AG20443 (cell line): ENCODE data around the gene CDH13.

Source experiments
- DNase-seq: peaks from one replicate; pipeline ENCODE4 v3.0.0; 2012; ENCODE audit warnings: low spot score, mixed read lengths

CDH13 gene

DNA sequence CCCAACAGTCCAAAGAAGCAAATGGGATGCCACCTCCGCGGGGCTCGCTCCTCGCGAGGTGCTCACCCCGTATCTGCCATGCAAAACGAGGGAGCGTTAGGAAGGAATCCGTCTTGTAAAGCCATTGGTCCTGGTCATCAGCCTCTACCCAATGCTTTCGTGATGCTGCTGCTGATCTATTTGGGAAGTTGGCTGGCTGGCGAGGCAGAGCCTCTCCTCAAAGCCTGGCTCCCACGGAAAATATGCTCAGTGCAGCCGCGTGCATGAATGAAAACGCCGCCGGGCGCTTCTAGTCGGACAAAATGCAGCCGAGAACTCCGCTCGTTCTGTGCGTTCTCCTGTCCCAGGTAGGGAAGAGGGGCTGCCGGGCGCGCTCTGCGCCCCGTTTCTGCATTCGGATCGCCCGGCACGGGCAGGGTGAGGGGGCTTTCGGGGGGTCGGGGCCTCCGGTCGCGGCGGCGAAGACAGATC, at the start of gene CDH13:
CDH13 (plus strand) TSS at position 179 of the 471 bp plus-strand sequence.
- DNase-seq: peak; percentile 77

DNA sequence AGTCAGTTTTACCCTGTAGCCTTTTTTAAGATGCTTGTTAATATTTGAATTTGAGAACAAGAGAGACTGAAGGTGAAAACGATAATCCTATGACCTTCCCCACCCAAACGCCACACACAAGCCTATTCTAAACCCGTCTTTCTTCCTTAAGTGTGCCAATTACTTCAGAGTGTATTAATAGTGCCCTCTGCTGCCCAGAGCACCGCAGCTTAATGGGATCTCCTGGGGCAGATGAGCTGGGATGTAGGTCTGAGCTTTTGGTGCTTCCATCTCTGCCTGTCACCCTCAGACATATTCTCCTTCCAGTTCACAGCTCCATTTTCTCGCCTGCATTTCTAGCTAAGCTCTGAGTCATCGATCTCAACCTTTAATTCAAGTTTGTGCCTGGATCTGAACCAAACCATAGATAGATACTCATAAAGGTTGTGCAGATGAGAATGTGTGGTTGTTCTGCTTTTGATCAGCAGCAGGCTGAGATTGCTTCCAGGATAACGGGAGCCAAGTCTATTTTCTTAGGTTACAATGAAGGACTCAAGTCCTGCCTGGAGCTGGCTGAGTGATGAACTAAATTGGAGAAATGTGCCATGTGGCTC, 46.4 kb upstream of the CDH13 start:
- DNase-seq: peak; percentile 39

DNA sequence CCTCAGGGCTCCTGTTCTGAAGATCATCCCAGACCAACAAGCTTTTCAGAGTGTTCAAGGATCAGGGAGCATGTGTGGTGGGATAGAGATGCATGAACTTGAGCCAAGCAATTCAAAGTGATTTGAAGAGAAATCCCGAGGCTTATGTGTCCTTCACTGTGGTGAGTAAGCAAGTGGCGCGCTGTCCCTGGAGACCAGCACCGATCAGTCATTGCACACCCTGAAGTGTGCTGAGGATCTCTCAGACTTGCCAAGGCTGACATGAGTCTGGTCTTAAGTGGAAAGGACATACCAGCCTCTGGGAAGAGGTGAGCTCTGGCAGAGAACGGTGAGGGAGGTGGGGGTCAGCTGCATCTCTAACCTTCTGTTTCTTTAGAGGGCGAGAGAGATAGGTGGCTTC, 43.8 kb upstream of the CDH13 start:
- DNase-seq: no peak

DNA sequence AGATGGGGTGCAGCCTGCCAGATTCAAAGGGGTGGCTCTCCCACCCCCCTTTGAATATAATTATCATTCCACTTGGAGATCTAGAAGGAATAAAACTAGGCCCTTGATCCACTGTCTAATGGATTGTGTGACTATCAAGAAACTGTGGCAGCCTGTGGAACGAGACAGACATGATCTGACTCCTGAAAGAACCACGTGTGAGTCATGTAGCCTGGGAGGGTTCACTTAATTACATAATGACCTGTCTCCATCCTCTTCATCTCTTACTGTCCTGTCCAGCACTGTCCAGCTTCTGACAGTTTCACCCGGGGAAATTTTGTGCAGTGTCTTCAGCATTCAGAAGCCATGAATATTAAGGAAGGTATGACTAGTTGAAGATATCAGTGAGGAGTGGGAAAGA, 43.3 kb upstream of the CDH13 start:
- DNase-seq: peak; percentile 20

DNA sequence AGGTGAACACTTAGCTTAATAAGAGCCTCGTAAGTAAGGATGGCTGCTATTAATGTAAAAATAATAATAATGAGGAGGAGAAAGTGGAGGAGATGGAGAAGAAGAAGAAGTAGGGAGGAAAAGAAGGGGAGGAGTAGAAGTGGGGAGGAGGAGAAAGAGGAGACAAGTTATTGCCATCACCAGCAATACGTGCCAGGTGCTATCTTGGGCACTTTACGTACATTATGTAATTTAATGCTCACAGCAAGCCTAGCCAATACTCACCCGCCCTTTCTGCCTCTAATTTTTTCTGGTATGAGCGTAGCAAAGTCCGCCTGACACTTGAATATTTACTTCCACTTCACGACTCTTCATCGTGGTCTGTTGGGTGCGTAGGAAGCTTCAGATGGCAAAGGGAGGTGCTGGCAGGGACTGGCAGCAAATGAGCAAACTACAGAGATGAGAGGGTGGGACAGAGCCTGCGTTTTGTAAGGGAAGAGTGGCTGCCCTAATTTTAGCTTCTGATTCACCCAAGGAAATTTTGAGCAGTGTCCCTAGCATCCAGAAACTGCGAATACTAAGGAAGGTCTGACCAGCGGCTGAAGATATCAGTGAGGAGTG, 42.1 kb upstream of the CDH13 start:
- DNase-seq: no peak

DNA sequence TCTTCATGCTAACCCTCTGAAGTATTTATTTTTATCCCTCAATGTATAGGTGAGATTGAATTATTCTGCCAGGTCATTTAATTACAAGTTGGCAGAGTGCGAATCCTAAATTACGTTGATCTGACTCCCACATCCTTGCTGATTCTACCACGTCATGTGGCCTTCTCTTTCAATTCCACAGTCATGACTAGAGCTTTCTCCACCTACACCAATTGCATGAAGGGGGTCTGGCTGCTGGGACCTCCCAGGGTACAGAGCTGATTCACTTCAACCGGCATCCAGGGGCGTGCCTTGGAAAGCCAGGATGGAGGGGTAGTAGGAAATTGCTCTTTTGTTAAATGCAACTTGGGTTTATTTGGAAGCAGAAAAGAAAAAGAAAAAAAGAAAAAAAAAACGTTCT, 41.1 kb upstream of the CDH13 start:
- peak; percentile 55 for DNase-seq

DNA sequence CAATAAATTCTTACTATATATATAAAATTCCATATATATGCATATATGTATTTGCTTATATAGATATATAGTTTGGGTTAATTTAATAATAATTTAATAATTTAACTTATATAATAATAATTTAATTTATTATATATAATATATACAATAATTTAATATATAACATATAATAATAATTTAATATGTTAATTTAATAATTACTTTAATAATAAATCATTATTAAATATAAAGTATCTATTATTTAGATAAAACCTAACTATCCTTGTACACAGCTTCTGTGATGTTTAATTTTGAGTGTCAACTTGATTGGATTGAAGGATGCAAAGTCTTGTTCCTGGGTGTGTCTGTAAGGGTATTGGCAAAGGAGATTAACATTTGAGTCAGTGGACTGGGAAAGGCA, 40.6 kb upstream of the CDH13 start:
- DNase-seq: no peak

DNA sequence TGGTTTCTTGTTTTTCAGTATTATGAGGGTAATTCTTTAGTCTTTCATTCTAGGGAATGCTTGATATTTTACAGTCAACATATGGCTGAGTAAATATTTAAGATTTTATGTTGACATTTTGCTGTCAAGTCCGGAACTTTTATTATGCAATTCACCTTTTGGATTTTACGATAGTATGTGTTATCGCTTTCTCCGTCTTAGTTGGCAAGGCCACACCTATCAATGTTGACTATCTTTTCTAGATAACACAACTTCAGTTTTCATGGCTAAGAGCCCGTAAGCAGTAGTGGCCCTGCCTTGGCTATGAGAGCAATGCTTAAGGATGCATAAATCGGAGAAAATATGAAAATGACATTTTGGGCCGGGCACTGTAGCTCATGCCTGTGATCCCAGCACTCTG, 39.5 kb upstream of the CDH13 start:
- no peak for DNase-seq

DNA sequence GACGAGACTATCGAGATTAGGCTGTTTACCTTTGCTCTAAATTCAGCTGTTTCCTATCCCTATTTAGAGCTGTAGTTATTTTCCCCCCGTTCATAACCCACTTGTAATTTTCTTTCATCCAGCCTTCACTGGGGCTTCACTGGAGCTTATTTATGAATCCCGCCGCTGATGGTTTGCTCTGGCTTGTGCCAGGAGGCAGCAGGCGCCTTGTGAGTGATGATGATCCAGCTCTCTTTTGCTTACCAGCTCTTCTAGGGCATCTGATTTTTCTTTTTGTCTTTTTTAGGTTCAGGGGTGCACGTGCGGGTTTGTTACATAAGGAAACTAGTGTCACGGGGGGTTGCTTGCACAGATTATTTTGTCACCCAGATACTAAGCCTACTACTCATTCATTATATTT, 37.4 kb upstream of the CDH13 start:
- DNase-seq: no peak

DNA sequence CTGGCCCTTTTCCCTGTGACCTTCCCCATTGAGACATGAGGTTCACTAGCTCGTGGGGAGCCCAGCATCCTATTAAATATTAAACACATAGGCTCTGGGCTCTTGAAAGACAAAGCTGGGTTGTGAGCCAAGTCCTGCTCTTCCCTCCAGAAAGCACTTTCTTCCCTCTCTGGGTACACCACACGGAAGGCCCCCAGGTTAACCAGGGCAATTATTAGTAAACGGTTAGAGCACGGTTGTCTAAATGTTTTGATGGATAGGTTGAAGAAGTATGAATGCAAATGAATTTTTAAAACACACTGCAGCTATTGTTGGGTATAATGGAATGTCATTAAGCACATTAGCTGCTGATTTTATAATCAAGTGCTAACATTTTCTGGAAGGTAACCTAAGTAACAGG, 32.7 kb upstream of the CDH13 start:
- no peak for DNase-seq

DNA sequence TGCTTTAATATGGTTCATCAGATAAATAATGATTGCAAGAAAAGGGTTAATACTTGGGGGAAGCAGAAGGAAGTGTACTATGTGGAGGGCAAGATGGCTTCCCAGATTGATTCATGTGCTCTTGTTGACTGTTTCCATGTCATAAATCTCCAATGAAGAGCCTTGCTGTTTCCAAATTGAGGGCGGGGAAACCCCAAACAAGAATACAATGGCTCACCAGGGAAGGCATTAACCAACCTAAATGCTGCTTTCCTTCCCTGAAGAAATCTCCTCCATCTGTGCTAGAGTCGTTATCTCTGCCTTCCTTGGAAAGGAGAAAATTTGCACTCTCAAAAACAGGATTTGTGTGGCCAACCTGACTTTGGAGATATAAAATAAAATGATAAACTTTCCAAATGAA, 28.0 kb upstream of the CDH13 start:
- no peak for DNase-seq

DNA sequence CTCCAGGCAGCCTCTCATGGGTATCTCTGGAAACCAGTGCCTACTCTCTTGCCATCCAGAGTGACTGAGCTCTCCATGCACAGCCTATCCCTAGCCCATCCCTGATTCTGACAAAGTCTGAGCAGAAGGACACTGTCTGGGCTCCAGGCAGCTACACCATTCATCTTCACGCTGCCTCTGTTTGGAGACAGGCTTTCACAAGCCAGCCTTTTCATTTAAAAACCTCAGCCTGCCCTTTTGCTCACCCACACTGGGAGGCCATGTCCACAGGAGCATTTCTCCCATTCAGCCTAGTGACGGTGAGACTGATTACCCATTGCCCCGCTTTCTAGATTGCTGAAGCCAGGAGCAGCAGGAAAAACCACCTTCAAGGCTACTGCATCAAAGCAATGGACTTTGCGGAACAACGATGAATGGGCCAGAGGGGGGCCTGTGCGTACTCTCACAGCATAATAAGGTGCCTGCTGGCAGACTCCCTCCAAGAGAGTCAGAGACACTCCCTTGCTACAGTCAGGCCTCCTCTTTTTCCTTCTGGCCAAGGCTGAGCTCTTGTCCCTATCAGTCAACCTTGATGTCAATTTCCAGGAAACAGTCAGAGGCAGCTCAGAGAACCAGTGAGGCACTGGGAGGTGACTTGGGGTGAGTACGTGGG, 24.7 kb upstream of the CDH13 start:
- DNase-seq: no peak

DNA sequence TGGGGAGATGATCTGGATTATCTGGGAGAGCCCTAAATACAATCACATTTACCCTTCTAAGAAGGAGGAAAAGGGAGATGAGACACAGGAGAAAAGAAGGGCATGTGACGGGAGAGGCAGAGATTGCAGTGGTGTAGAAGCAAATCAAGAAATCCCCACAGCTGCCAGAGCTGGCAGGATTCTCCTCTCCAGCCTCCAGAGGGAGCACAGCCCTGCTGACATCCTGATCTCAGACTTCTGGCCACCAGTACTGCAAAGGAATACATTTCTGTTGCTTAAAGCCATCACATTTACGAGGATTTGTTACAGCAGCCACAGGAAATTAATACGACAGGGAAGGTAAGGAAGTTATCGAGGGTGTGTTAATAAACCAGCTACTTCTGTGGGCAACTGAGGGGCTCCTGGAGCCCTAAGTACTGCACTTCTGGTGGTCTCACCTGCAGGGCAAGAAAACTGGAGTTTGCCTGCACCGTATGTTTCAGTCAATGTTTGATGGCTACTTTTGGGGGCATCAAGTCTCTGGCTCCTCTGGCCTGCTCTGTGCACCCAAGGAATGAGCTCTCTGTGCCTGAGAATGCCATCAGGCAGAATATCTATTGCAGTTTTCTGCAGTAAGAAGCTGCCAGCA, 22.9 kb upstream of the CDH13 start:
- DNase-seq: peak; percentile 77

DNA sequence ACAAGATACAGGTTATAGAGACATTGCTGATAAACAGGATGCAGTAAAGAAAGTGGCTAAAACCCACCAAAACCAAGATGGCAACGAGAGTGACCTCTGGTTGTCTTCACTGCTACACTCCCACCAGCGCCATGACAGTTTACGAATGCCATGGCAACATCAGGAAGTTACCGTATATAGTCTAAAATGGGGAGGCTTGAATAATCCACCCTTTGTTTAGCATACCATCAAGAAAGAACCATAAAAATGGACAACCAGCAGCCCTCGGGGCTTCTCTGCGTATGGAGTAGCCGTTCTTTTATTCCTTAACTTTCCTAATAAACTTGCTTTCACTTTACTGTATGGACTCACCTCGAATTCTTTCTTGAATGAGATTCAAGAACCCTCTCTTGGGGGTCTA, 21.7 kb upstream of the CDH13 start:
- DNase-seq: no peak

DNA sequence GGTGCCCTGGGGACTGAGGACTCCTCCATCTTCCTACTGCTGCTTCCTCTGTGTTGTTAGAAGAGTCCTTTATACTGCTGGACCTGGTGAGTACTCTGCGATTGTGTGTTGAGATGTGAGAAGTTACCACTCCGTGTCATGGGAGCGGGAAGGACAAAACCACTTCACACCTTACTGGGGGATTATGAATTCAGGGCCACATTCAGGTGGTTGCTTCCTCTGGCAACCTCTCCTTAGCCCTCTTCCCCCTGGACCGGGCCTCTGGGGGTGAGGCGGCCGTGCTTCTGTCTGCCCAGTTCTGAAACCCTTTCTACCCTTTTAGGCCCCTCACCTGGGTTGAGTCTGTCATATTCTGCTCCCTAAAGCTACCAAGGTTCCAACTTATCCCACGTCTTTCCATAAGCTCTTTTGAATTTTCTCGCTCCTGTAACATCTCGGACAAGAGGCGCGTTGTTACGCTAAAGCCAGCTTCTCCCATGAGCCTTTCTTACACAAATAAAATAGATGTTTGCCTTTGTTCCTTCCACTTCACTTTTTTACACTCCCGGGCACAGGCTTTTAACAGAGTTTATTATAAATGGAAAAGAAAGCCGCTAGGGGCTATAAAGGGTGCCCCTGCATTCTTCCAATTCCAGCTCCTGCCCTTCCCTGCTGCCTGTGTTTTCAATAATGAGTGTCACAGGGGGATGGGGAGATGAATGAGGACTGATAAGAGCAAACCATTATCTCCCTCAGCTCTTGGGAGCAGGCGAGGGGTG, 20.7 kb upstream of the CDH13 start:
- no peak for DNase-seq

DNA sequence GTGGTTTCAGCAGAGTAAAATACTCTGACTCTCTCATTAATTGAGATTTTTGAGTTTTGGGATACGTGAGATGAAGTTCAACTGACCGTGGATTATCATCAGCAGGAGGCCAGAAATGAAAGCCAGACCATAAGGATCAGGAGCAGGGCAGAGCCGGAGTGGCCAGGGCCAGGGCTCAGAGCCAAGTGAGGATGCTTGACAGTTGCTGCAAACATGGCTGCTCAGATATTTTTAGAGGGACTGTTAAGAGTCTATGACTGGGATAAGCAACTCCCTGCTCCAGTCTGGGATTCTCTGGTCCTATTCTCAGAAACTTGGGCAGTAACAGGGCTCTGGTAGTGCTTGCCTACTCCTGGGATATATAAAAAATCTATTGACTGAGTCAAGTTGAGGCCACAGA, 17.6 kb upstream of the CDH13 start:
- peak; percentile 21 for DNase-seq

DNA sequence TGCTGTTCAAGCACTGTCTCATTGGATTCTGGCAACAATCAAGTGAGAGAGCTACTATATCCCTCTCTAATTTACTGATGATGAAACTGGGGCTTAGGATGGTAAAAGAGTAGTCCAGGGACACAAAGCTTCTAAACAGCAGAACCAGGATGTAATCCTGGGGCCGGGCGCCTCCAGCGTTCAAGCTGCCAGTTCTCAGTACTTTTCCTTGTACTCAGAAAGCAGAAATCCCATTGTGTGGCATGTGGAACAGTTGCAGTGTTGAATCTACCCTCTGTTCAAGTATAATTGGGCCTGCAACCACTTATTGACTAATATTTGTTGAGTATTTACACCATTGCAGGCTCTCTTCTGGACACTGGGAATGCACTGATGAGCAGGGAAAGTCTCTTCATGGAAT, 14.5 kb upstream of the CDH13 start:
- no peak for DNase-seq

DNA sequence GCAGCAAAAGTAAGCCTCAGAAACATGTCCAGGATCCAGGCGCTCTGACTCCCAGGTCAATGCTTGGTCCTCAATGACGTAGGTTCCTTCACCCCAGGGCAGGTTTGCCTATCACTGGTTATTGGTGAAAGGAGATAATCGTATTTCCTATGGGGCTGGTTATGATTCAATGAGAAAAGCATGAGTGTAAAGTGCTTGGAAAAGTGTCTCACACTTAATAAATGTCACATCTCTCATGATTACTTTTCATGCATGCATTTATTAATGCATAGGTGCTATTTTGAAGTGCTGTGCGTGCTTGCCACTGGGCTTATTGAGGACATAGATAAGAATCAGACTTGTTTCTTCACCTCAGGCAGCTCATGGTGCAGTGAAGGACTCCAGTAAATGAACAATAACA, 10.4 kb upstream of the CDH13 start:
- DNase-seq: no peak

DNA sequence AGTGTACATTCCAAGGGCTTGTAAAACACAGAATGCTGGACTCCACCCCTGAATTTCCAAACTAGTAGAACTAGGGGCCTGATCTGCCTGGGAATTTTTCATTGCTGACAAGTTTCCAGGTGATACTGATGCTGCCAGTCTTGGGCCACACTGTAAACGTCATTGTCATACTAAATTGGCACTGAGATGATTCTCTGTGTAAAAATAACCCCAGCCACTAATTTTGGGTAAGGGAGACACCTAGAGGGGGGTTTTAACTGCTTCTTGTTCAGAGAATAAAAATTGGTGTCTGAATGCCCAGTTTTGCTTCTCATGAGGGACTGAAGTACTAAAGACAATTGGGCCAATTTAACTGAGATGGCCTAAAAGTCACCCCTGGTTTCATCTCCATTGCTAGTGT, 5.0 kb upstream of the CDH13 start:
- no peak for DNase-seq

DNA sequence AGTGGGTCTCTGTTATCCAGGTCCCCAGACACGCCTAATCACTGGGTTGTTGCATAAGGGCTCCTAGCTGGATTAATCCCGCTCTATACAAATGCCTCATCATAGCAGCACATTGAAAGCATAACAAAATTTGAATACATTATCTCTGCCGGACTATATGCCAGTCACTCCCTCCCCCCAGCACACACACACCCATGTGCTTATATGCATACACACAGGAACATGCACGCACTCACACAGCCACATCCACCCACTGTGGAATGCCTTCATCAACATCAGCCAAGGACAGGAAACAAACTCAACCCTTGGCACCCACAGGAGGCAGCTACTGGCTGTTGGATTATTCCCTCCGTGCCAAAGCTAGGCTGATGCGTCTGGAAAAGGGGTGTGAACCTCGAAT, 3.5 kb upstream of the CDH13 start:
- DNase-seq: no peak

DNA sequence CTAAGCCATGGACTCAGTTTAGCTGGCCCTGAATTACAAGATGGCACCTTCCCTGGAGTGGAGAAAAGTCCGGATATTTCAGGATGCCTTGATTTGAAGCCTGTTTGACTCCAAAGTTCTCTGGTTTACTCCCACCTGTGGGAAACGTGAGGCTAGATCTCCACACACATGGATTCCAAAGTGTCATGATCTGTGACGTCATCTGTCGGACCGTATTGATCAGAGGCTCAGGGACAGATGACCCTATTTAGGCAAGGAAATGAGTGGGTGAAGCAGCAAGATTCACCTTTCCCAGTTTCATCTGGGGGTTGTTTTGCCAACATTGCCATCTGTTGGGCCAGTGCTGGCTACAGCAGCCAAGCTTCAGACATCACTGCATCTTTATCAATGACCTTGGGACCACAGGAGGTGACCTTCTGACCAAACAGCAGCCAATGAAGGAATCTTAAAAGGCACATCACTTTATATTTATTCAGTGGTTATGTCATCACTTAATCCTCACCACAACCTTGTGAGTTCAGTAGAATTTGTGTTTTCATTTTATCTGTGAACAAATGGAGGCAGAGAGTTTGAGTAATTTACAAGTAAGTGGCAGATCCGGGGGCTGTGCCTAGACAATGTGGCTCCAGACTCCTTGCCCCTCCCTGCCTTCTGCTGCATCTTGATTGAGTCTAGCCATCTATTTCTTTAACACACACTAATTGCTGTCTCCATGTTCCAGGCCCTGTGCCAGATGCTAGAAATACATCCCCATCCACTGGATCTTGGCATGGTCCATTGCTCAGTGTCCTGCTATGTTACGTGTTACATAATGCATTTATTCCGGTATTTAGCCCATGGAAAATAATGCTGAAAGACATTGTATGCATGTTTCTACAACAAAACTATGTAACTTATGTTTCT, 1.5 kb upstream of the CDH13 start:
- no peak for DNase-seq

DNA sequence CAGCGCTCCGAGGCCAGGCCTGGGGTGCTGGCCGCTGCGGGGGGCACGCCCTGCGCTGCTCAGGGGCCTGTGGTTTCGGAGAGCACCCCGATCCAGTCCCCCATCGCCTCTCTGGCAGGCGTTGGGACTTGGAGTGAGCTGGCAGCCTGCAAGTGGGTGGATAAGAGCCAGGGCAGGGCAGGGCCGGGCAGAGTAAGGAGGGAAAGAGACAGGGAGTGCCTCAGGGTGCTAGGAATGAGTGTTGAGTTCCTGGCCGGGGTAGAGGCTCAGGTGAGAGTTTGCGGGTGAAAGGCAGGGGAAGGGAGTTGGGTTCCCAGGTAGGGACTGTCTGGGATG, 1.3 kb downstream of the CDH13 start:
- DNase-seq: peak; percentile 27
